GM12878 (cell line): ENCODE measurements around the gene ANKS1A.

Experiments
- CTCF ChIP-seq, 3 experiments: IDR thresholded peaks in 2 of 3; conservative IDR thresholded peaks in 1 of 3; 2 replicates each; pipeline ENCODE4 v1.5.1; 2011; ENCODE audit warnings: low read depth in 3 of 3, low read length in 3 of 3, mild to moderate bottlenecking in 3 of 3, control low read depth in 2 of 3, moderate library complexity in 2 of 3, inconsistent platforms in 1 of 3, mixed read lengths in 1 of 3; ENCODE audit not compliant: control insufficient read depth in 2 of 3, insufficient read depth in 1 of 3; ENCODE audit errors: extremely low read depth in 1 of 3
- CUX1 ChIP-seq: IDR thresholded peaks from 2 replicates; pipeline ENCODE4 v1.6.1; 2012; ENCODE audit warnings: improper control_type of control experiment, low read depth, low read length; ENCODE audit not compliant: insufficient replicate concordance
- EED ChIP-seq: sonication (generic); IDR thresholded peaks from 2 replicates; pipeline ENCODE4 v1.6.1; 2016; ENCODE audit warnings: antibody characterized with exemption, low read depth
- KDM1A ChIP-seq: fragments of 200-600 bp; sonication (generic); IDR thresholded peaks from 2 replicates; pipeline ENCODE4 v1.6.1; 2016; ENCODE audit warnings: borderline replicate concordance
- MXI1 ChIP-seq: fragments of 150-350 bp; IDR thresholded peaks from 2 replicates; pipeline ENCODE4 v1.6.1; 2011; ENCODE audit warnings: low read depth, mild to moderate bottlenecking, inconsistent platforms, low read length, improper control_type of control experiment
- NFYB ChIP-seq: IDR thresholded peaks from 2 replicates; pipeline ENCODE4 v1.6.1; 2011; ENCODE audit warnings: low read depth, mild to moderate bottlenecking, low read length, improper control_type of control experiment, moderate library complexity; ENCODE audit not compliant: insufficient read depth
- PBX3 ChIP-seq: IDR thresholded peaks from 2 replicates; pipeline ENCODE4 v1.6.1; 2011; ENCODE audit warnings: mild to moderate bottlenecking, low read depth, low read length, moderate library complexity; ENCODE audit not compliant: insufficient replicate concordance
- RAD21 ChIP-seq: IDR thresholded peaks from 2 replicates; pipeline ENCODE4 v1.6.1; 2011; ENCODE audit warnings: mild to moderate bottlenecking, low read depth, low read length, moderate library complexity; ENCODE audit not compliant: insufficient read depth
- SMC3 ChIP-seq: IDR thresholded peaks from 2 replicates; pipeline ENCODE4 v1.6.1; 2011; ENCODE audit warnings: low read length, improper control_type of control experiment, borderline replicate concordance
- SRF ChIP-seq, 2 experiments: IDR thresholded peaks; 2 replicates each; pipeline ENCODE4 v1.6.1; 2011; ENCODE audit warnings: low read depth in 2 of 2, low read length in 2 of 2, mild to moderate bottlenecking in 1 of 2, moderate library complexity in 1 of 2
- SUZ12 ChIP-seq: fragments of 200-600 bp; sonication (generic); IDR thresholded peaks from one replicate; pipeline ENCODE4 v1.6.1; 2018; ENCODE audit warnings: antibody characterized with exemption, mild to moderate bottlenecking; ENCODE audit not compliant: unreplicated experiment
- USF1 ChIP-seq: IDR thresholded peaks from 2 replicates; pipeline ENCODE4 v1.6.1; 2011; ENCODE audit warnings: borderline replicate concordance, low read depth, mild to moderate bottlenecking, moderate library complexity, mixed read lengths, low read length; ENCODE audit not compliant: insufficient read depth; ENCODE audit errors: extremely low read length
- ZNF622 ChIP-seq: fragments of 450-650 bp; IDR thresholded peaks from 2 replicates; pipeline ENCODE4 v1.6.1; 2017; ENCODE audit warnings: mild to moderate bottlenecking, inconsistent platforms

GRCh38 chr6:34912715-34913464, 23.8 kb downstream of the ANKS1A start:
- TF ChIP-seq SMC3 (no peak), ZNF622 (no peak), SUZ12 (no peak), SRF (IDR thresholded peaks at IDR 0.05; ENCODE audit: low read depth in 2 of 2, low read length in 2 of 2) (no peak), CUX1 (no peak), CTCF (IDR thresholded peaks at IDR 0.05 in 2 of 3, conservative IDR thresholded peaks at IDR 0.05 in 1 of 3; ENCODE audit: control insufficient read depth in 2 of 3, extremely low read depth in 1 of 3, insufficient read depth in 1 of 3, low read depth in 3 of 3, low read length in 3 of 3) (no peak), NFYB (no peak), USF1 (no peak), RAD21 (no peak), MXI1 (no peak), KDM1A (no peak), PBX3 (no peak), EED (peak; percentile 69; the same call in 1 of the 2 replicates)
